SK-N-SH treated with all-trans-retinoic acid at 6 μM for 48 hours (cell line): ENCODE measurements around the gene CNTN1.

Experiments
- ATAC-seq: fragments of 200-7000 bp; cut with Tn5 transposase; 3 replicates; pipeline ENCODE4 v1.9.1; 2020; ENCODE audit warnings: mild to moderate bottlenecking, moderate library complexity
- ARNTL ChIP-seq: fragments of 450-650 bp; formaldehyde crosslinking; IDR thresholded peaks from 2 replicates; pipeline ENCODE4 v1.5.0; 2020; ENCODE audit warnings: low read depth, mild to moderate bottlenecking, moderate library complexity, borderline replicate concordance
- BACH2 ChIP-seq: fragments of 250-450 bp; sonication (Bioruptor Pico); IDR thresholded peaks from 2 replicates; pipeline ENCODE4 v1.9.0; 2021; ENCODE audit warnings: mild to moderate bottlenecking, borderline replicate concordance
- CSDC2 ChIP-seq: fragments of 250-450 bp; sonication (Bioruptor Pico); IDR thresholded peaks from 2 replicates; pipeline ENCODE4 v1.5.0; 2020; ENCODE audit warnings: mild to moderate bottlenecking, moderate library complexity
- ESRRG ChIP-seq: fragments of 250-450 bp; sonication (Bioruptor Pico); IDR thresholded peaks from 2 replicates; pipeline ENCODE4 v1.6.1; 2021; ENCODE audit warnings: mild to moderate bottlenecking
- GLIS3 ChIP-seq: fragments of 250-450 bp; sonication (Bioruptor Pico); IDR thresholded peaks from 2 replicates; pipeline ENCODE4 v1.5.0; 2020; ENCODE audit warnings: mild to moderate bottlenecking, moderate library complexity
- ISL1 ChIP-seq: fragments of 250-450 bp; sonication (Bioruptor Pico); IDR thresholded peaks from 2 replicates; pipeline ENCODE4 v2.1.2; 2022; ENCODE audit warnings: mild to moderate bottlenecking, moderate library complexity
- OSR1 ChIP-seq: fragments of 250-450 bp; sonication (Bioruptor Pico); IDR thresholded peaks from 2 replicates; pipeline ENCODE4 v1.8.0; 2022; ENCODE audit warnings: moderate library complexity, mild to moderate bottlenecking, inconsistent platforms
- RARB ChIP-seq: fragments of 250-450 bp; sonication (Bioruptor Pico); IDR thresholded peaks from 2 replicates; pipeline ENCODE4 v1.8.0; 2021; ENCODE audit warnings: mild to moderate bottlenecking, moderate library complexity
- SNAI2 ChIP-seq: fragments of 250-450 bp; sonication (Bioruptor Pico); IDR thresholded peaks from 2 replicates; pipeline ENCODE4 v1.5.0; 2020; ENCODE audit warnings: mild to moderate bottlenecking, moderate library complexity
- TCF4 ChIP-seq: fragments of 250-450 bp; sonication (Bioruptor Pico); IDR thresholded peaks from 2 replicates; pipeline ENCODE4 v1.8.0; 2021; ENCODE audit warnings: mild to moderate bottlenecking, moderate library complexity, borderline replicate concordance
- TOX ChIP-seq: fragments of 250-450 bp; sonication (Bioruptor Pico); IDR thresholded peaks from 2 replicates; pipeline ENCODE4 v1.8.0; 2021; ENCODE audit warnings: mild to moderate bottlenecking, moderate library complexity, borderline replicate concordance
- ZC3H10 ChIP-seq: fragments of 250-450 bp; sonication (Bioruptor Pico); IDR thresholded peaks from 2 replicates; pipeline ENCODE4 v1.5.1; 2021; ENCODE audit warnings: mild to moderate bottlenecking, moderate library complexity
- ZFP3 ChIP-seq: fragments of 250-450 bp; sonication (Bioruptor Pico); IDR thresholded peaks from 2 replicates; pipeline ENCODE4 v1.5.0; 2020; ENCODE audit warnings: mild to moderate bottlenecking, moderate library complexity
- ZFP30 ChIP-seq: fragments of 450-650 bp; formaldehyde crosslinking; IDR thresholded peaks from 2 replicates; pipeline ENCODE4 v1.5.0; 2022; ENCODE audit warnings: mild to moderate bottlenecking, moderate library complexity
- ZNF565 ChIP-seq: fragments of 450-650 bp; formaldehyde crosslinking; conservative IDR thresholded peaks from 2 replicates; pipeline ENCODE4 v1.5.0; 2020; ENCODE audit warnings: low read depth, mild to moderate bottlenecking, moderate library complexity
- ZNF8 ChIP-seq: fragments of 450-650 bp; formaldehyde crosslinking; IDR thresholded peaks from 2 replicates; pipeline ENCODE4 v1.5.0; 2020; ENCODE audit warnings: mild to moderate bottlenecking, moderate library complexity
- TF ChIP-seq, protein P1 (sequence below): fragments of 250-450 bp; sonication (Bioruptor Pico); IDR thresholded peaks from 2 replicates; pipeline ENCODE4 v1.8.0; 2021; ENCODE audit warnings: low read depth, mild to moderate bottlenecking, moderate library complexity, borderline replicate concordance
- TF ChIP-seq, protein P2 (sequence below): fragments of 250-450 bp; sonication (Bioruptor Pico); IDR thresholded peaks from 2 replicates; pipeline ENCODE4 v1.5.1; 2020; ENCODE audit warnings: low read depth, mild to moderate bottlenecking, moderate library complexity
- TF ChIP-seq, protein P3 (sequence below): fragments of 250-450 bp; sonication (Bioruptor Pico); IDR thresholded peaks from 2 replicates; pipeline ENCODE4 v1.5.1; 2021; ENCODE audit warnings: mild to moderate bottlenecking, moderate library complexity
- TF ChIP-seq, protein P4 (sequence below): fragments of 250-450 bp; sonication (Bioruptor Pico); IDR thresholded peaks from 2 replicates; pipeline ENCODE4 v1.8.0; 2020; ENCODE audit warnings: mild to moderate bottlenecking, moderate library complexity, borderline replicate concordance
- TF ChIP-seq, protein P5 (sequence below): fragments of 250-450 bp; sonication (Bioruptor Pico); IDR thresholded peaks from 2 replicates; pipeline ENCODE4 v1.5.0; 2020; ENCODE audit warnings: mild to moderate bottlenecking, moderate library complexity

Gene CNTN1

DNA sequence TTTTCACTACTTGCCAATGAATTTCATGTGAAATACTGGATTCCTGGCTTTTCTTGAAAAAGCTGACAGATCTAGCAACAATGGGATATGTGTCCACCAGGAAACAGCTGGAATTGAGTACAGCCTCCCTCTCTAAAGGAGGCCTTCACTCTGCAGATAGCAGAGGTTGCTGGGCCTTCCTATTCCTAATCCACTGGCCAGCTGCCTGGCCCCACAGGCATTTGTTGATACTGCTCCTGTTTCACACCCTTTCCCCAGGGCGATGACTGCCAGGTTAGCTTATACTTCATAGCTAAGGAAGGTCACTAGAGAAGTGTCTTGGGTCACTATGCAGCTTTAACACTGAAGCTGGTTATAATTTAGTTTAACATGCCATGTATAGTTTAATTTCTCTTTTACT is 408.3 kb downstream of the CNTN1 start:
- TF ChIP-seq ZC3H10 (CRISPR knock-in tag) = no peak
- TF ChIP-seq, protein P1, sequence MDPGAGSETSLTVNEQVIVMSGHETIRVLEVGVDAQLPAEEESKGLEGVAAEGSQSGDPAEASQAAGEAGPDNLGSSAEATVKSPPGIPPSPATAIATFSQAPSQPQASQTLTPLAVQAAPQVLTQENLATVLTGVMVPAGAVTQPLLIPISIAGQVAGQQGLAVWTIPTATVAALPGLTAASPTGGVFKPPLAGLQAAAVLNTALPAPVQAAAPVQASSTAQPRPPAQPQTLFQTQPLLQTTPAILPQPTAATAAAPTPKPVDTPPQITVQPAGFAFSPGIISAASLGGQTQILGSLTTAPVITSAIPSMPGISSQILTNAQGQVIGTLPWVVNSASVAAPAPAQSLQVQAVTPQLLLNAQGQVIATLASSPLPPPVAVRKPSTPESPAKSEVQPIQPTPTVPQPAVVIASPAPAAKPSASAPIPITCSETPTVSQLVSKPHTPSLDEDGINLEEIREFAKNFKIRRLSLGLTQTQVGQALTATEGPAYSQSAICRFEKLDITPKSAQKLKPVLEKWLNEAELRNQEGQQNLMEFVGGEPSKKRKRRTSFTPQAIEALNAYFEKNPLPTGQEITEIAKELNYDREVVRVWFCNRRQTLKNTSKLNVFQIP (CRISPR knock-in tag) = no peak
- no peak for TF ChIP-seq TOX
- no peak for TF ChIP-seq ZNF8 (CRISPR knock-in tag)
- no peak for TF ChIP-seq CSDC2 (CRISPR knock-in tag)
- no peak for TF ChIP-seq ZFP3 (CRISPR knock-in tag)
- no peak for TF ChIP-seq ZNF565 (CRISPR knock-in tag)
- TF ChIP-seq, protein P2, sequence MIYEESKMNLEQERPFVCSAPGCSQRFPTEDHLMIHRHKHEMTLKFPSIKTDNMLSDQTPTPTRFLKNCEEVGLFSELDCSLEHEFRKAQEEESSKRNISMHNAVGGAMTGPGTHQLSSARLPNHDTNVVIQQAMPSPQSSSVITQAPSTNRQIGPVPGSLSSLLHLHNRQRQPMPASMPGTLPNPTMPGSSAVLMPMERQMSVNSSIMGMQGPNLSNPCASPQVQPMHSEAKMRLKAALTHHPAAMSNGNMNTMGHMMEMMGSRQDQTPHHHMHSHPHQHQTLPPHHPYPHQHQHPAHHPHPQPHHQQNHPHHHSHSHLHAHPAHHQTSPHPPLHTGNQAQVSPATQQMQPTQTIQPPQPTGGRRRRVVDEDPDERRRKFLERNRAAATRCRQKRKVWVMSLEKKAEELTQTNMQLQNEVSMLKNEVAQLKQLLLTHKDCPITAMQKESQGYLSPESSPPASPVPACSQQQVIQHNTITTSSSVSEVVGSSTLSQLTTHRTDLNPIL = no peak
- TF ChIP-seq, protein P3, sequence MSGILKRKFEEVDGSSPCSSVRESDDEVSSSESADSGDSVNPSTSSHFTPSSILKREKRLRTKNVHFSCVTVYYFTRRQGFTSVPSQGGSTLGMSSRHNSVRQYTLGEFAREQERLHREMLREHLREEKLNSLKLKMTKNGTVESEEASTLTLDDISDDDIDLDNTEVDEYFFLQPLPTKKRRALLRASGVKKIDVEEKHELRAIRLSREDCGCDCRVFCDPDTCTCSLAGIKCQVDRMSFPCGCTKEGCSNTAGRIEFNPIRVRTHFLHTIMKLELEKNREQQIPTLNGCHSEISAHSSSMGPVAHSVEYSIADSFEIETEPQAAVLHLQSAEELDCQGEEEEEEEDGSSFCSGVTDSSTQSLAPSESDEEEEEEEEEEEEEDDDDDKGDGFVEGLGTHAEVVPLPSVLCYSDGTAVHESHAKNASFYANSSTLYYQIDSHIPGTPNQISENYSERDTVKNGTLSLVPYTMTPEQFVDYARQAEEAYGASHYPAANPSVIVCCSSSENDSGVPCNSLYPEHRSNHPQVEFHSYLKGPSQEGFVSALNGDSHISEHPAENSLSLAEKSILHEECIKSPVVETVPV (CRISPR knock-in tag) = no peak
- TF ChIP-seq ARNTL (CRISPR knock-in tag) = no peak
- no peak for TF ChIP-seq TCF4 (CRISPR knock-in tag)
- no peak for TF ChIP-seq OSR1
- TF ChIP-seq ISL1 (CRISPR knock-in tag) = no peak
- TF ChIP-seq BACH2 = no peak
- TF ChIP-seq GLIS3 (CRISPR knock-in tag) = no peak
- ATAC-seq = no peak

DNA sequence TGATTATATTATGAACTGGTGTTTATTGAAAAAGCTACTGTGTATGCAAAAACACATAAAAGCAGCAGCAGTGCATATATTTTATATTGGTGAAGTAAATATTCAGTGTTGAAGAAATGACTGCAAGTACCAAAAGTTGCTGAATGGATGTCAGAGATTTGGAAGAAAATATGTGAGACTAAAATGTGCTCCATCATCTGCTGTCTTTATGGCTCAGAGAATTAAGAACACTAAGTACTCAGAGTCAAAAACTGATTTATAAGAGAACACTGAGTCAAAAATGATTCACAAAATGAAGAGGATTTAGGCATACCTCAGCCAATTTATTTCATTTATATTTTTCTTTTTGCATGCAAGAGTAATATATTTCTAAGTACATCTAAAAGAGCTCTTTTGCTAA is 409.6 kb downstream of the CNTN1 start:
- no peak for TF ChIP-seq OSR1
- TF ChIP-seq, protein P1 (CRISPR knock-in tag) = no peak
- TF ChIP-seq, protein P4, sequence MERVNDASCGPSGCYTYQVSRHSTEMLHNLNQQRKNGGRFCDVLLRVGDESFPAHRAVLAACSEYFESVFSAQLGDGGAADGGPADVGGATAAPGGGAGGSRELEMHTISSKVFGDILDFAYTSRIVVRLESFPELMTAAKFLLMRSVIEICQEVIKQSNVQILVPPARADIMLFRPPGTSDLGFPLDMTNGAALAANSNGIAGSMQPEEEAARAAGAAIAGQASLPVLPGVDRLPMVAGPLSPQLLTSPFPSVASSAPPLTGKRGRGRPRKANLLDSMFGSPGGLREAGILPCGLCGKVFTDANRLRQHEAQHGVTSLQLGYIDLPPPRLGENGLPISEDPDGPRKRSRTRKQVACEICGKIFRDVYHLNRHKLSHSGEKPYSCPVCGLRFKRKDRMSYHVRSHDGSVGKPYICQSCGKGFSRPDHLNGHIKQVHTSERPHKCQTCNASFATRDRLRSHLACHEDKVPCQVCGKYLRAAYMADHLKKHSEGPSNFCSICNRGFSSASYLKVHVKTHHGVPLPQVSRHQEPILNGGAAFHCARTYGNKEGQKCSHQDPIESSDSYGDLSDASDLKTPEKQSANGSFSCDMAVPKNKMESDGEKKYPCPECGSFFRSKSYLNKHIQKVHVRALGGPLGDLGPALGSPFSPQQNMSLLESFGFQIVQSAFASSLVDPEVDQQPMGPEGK (CRISPR knock-in tag) = no peak
- TF ChIP-seq RARB (CRISPR knock-in tag) = no peak
- no peak for TF ChIP-seq BACH2
- TF ChIP-seq ZFP30 = no peak
- TF ChIP-seq ARNTL (CRISPR knock-in tag) = no peak
- no peak for TF ChIP-seq ESRRG (CRISPR knock-in tag)
- TF ChIP-seq CSDC2 (CRISPR knock-in tag) = no peak
- TF ChIP-seq, protein P2 = no peak
- no peak for TF ChIP-seq TOX
- no peak for TF ChIP-seq SNAI2 (CRISPR knock-in tag)
- TF ChIP-seq, protein P5, sequence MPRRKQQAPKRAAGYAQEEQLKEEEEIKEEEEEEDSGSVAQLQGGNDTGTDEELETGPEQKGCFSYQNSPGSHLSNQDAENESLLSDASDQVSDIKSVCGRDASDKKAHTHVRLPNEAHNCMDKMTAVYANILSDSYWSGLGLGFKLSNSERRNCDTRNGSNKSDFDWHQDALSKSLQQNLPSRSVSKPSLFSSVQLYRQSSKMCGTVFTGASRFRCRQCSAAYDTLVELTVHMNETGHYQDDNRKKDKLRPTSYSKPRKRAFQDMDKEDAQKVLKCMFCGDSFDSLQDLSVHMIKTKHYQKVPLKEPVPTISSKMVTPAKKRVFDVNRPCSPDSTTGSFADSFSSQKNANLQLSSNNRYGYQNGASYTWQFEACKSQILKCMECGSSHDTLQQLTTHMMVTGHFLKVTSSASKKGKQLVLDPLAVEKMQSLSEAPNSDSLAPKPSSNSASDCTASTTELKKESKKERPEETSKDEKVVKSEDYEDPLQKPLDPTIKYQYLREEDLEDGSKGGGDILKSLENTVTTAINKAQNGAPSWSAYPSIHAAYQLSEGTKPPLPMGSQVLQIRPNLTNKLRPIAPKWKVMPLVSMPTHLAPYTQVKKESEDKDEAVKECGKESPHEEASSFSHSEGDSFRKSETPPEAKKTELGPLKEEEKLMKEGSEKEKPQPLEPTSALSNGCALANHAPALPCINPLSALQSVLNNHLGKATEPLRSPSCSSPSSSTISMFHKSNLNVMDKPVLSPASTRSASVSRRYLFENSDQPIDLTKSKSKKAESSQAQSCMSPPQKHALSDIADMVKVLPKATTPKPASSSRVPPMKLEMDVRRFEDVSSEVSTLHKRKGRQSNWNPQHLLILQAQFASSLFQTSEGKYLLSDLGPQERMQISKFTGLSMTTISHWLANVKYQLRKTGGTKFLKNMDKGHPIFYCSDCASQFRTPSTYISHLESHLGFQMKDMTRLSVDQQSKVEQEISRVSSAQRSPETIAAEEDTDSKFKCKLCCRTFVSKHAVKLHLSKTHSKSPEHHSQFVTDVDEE (CRISPR knock-in tag) = no peak
- TF ChIP-seq, protein P3 (CRISPR knock-in tag) = no peak
- TF ChIP-seq ZNF8 (CRISPR knock-in tag) = no peak
- TF ChIP-seq ZC3H10 (CRISPR knock-in tag) = no peak
- no peak for ATAC-seq
